Uterus (tissue), 2 donors: ENCODE data around the gene ANKIB1.

Source experiments
- CTCF ChIP-seq, 4 experiments: fragments of 200-600 bp in 2 of 4; fragments of 450-650 bp in 2 of 4; sonication (generic) in 2 of 4; IDR thresholded peaks; one replicate each; pipeline ENCODE4 v1.5.1; 2016 to 2019; ENCODE audit warnings: antibody characterized with exemption in 4 of 4, mild to moderate bottlenecking in 2 of 4, moderate library complexity in 1 of 4
- POLR2A ChIP-seq, 2 donors: fragments of 450-650 bp; IDR thresholded peaks; one replicate each; pipeline ENCODE4 v1.6.1; 2016; ENCODE audit warnings: antibody characterized with exemption in 2 of 2, mild to moderate bottlenecking in 1 of 2, moderate library complexity in 1 of 2

GRCh38 chr7:92228742-92229141 is 17.0 kb upstream of the ANKIB1 start:
- TF ChIP-seq CTCF (IDR thresholded peaks at IDR 0.05) (no peak), POLR2A (IDR thresholded peaks at IDR 0.05) (no peak)
